CD14-positive monocyte (primary cell): ENCODE data around the gene TMEM117. TPM values are rescaled to one million over a fixed set of nuclear protein-coding genes. Genes with fewer than 3 reads are reported as not detected.

Experiments
- DNase-seq, 3 donors: peaks; one replicate each; pipeline ENCODE4 v3.0.0-alpha.2; 2011 to 2022
- H2AFZ ChIP-seq: 2 replicates; pipeline ENCODE4 v1.6.0; 2012; ENCODE audit warnings: mild to moderate bottlenecking, low read depth, low read length, inconsistent platforms; ENCODE audit not compliant: insufficient read depth, poor library complexity, severe bottlenecking
- H3K27ac ChIP-seq, 2 donors: 1 replicate in 1 of 2; 2 replicates in 1 of 2; pipeline ENCODE4 v1.5.1; 2012 to 2013; ENCODE audit warnings: low read length in 2 of 2, control low read depth in 1 of 2, inconsistent platforms in 1 of 2, low read depth in 1 of 2, mild to moderate bottlenecking in 1 of 2
- H3K27me3 ChIP-seq, 2 donors: one replicate each; pipeline versions ENCODE4 v1.6.0 to v1.6.1; 2011 to 2013; ENCODE audit warnings: low read length in 2 of 2; ENCODE audit not compliant: control insufficient read depth in 2 of 2, insufficient read depth in 2 of 2
- H3K36me3 ChIP-seq, 2 donors: replicated peaks in 1 of 2; 1 replicate in 1 of 2; 2 replicates in 1 of 2; pipeline versions ENCODE4 v1.5.1 to v1.6.1; 2012 to 2013; ENCODE audit warnings: low read length in 2 of 2, control low read depth in 1 of 2, inconsistent platforms in 1 of 2, mild to moderate bottlenecking in 1 of 2; ENCODE audit not compliant: insufficient read depth in 2 of 2, control insufficient read depth in 1 of 2
- H3K4me1 ChIP-seq, 2 donors: 1 replicate in 1 of 2; 2 replicates in 1 of 2; pipeline versions ENCODE4 v1.5.1 to v1.6.1; 2012 to 2013; ENCODE audit warnings: low read length in 2 of 2, control low read depth in 1 of 2, inconsistent platforms in 1 of 2, mild to moderate bottlenecking in 1 of 2, moderate library complexity in 1 of 2; ENCODE audit not compliant: insufficient read depth in 2 of 2, control insufficient read depth in 1 of 2
- H3K4me2 ChIP-seq: replicated peaks from 2 replicates; pipeline ENCODE3; 2012; ENCODE audit warnings: low read length, moderate library complexity, mild to moderate bottlenecking; ENCODE audit not compliant: poor library complexity, severe bottlenecking; ENCODE audit errors: extremely low read depth
- H3K4me3 ChIP-seq, 3 experiments: fragments of 200-600 bp in 1 of 3; sonication (generic) in 1 of 3; replicated peaks in 1 of 3; 1 replicate in 2 of 3; 2 replicates in 1 of 3; pipeline ENCODE4 v1.5.1; 2011 to 2013; ENCODE audit warnings: low read length in 3 of 3, mild to moderate bottlenecking in 3 of 3, control low read depth in 2 of 3, low read depth in 2 of 3, inconsistent platforms in 1 of 3, moderate library complexity in 1 of 3
- H3K79me2 ChIP-seq: 2 replicates; pipeline ENCODE4 v1.6.0; 2012; ENCODE audit warnings: mild to moderate bottlenecking, control low read depth, inconsistent platforms, low read length, moderate library complexity; ENCODE audit not compliant: insufficient read depth
- H3K9ac ChIP-seq: 2 replicates; pipeline ENCODE4 v1.6.0; 2017; ENCODE audit warnings: low read length, mild to moderate bottlenecking; ENCODE audit not compliant: insufficient read depth, poor library complexity, severe bottlenecking
- H3K9me3 ChIP-seq, 2 donors: replicated peaks in 1 of 2; 1 replicate in 1 of 2; 2 replicates in 1 of 2; pipeline versions ENCODE4 v1.5.1 to v1.6.1; 2012 to 2013; ENCODE audit warnings: low read length in 2 of 2, control low read depth in 1 of 2; ENCODE audit not compliant: control insufficient read depth in 1 of 2, insufficient read depth in 1 of 2
- H4K20me1 ChIP-seq: 2 replicates; pipeline ENCODE4 v1.6.0; 2012; ENCODE audit warnings: mild to moderate bottlenecking, low read length, control low read depth, moderate library complexity; ENCODE audit not compliant: insufficient read depth
- H3K27ac Mint-ChIP-seq, 7 donors: one replicate each; pipeline ENCODE4 v1.8.0; 2020; ENCODE audit warnings: mild to moderate bottlenecking in 7 of 7, mixed read lengths in 7 of 7, moderate library complexity in 6 of 7, inconsistent platforms in 2 of 7
- H3K27me3 Mint-ChIP-seq, 3 donors: one replicate each; pipeline ENCODE4 v1.8.0; 2021 to 2022; ENCODE audit warnings: low read depth in 3 of 3, mild to moderate bottlenecking in 3 of 3, mixed read lengths in 3 of 3, moderate library complexity in 3 of 3, inconsistent platforms in 1 of 3
- H3K36me3 Mint-ChIP-seq, 2 donors: one replicate each; pipeline ENCODE4 v1.8.0; 2020; ENCODE audit warnings: mixed read lengths in 2 of 2, inconsistent platforms in 1 of 2, mild to moderate bottlenecking in 1 of 2
- H3K4me1 Mint-ChIP-seq: one replicate; pipeline ENCODE4 v1.8.0; 2020; ENCODE audit warnings: mild to moderate bottlenecking, mixed read lengths
- H3K4me3 Mint-ChIP-seq, 2 donors: one replicate each; pipeline ENCODE4 v1.8.0; 2020; ENCODE audit warnings: mild to moderate bottlenecking in 2 of 2, mixed read lengths in 2 of 2, moderate library complexity in 1 of 2
- H3K9me3 Mint-ChIP-seq, 7 donors: one replicate each; pipeline ENCODE4 v1.8.0; 2020 to 2022; ENCODE audit warnings: mixed read lengths in 7 of 7, mild to moderate bottlenecking in 6 of 7, moderate library complexity in 6 of 7, inconsistent platforms in 2 of 7
- WGBS: methylation state at CpG from one replicate; pipeline ENCODE4 v1.1.5; 2013; ENCODE audit warnings: missing lambda C conversion rate; ENCODE audit not compliant: insufficient coverage; 5-methylcytosine and 5-hydroxymethylcytosine counted together
- intact Hi-C, 2 donors: fragments of 100-400 bp; cut with micrococcal nuclease; formaldehyde crosslinking; loops; one replicate each; pipeline versions ENCODE4 v1.15.0 to v1.15.1; 2023
- polyA plus RNA-seq, 3 donors: library from polyadenylated mRNA; depleted of rRNA in 1 of 3; unstranded in 2 of 3; stranded (reverse) in 1 of 3; fragments of 300-500 nt in 2 of 3; fragments of >200 nt in 1 of 3; fragmentation: Illumina TruSeq in 2 of 3; gene quantifications; 1 replicate in 2 of 3; 2 replicates in 1 of 3; pipeline ENCODE4 v1.2.3, GENCODE V29; 2012 to 2021
- TF ChIP-seq, protein P1 (sequence below): fragments of 200-600 bp; IDR thresholded peaks from one replicate; pipeline ENCODE4 v1.8.0; 2022; ENCODE audit warnings: antibody characterized with exemption, mild to moderate bottlenecking

TMEM117 gene
- polyA plus RNA-seq, 3 donors = 0.11 to 0.42 TPM; not detected in 1

DNA sequence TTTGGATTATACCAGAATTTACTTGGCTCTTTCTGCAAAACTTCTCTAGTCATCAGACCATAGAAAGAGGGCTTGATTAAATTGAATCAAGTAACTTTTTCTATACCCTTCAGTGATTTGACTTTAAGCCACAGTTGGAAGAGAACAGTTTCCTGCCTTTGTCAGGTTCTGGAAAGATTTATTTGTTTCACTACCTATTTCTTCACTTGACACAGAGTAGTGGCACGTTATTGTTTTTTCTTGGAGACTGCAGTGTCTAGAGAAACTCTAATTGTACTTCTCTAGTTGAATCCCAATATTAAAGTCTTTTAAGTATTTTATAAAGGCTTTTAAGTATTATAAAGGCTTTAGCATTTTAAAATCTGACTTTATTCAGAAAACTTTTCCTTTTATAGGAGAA lies 138.1 kb downstream of the TMEM117 start:
- DNase-seq = no peak
- Mint-ChIP-seq H3K4me3 (no peak overlapping the region), H3K36me3 (no peaks in the 10 kb centered on the region), H3K27ac (no peak overlapping the region), H3K9me3 (peaks cover 0 to 8% (median 5%) of the 10 kb centered on the region in 7 donors), H3K4me1 (no peaks in the 10 kb centered on the region), H3K27me3 (peaks cover 0 to 2% (median 0%) of the 10 kb centered on the region in 3 donors)
- H3K79me2 ChIP-seq = no peaks in the 10 kb centered on the region
- no peaks in the 10 kb centered on the region for H3K4me1 ChIP-seq
- H3K36me3 ChIP-seq = no peaks in the 10 kb centered on the region
- H3K9ac ChIP-seq = no peak overlapping the region
- H2AFZ ChIP-seq = no peak overlapping the region
- no peak overlapping the region for H3K4me3 ChIP-seq
- no peaks in the 10 kb centered on the region for H3K27me3 ChIP-seq
- no CpG with 5 or more reads among the region's 1 CpG for WGBS
- peaks cover 0 to 4% of the 10 kb centered on the region in 2 donors for H3K9me3 ChIP-seq
- no peak overlapping the region for H3K4me2 ChIP-seq
- TF ChIP-seq, protein P1, sequence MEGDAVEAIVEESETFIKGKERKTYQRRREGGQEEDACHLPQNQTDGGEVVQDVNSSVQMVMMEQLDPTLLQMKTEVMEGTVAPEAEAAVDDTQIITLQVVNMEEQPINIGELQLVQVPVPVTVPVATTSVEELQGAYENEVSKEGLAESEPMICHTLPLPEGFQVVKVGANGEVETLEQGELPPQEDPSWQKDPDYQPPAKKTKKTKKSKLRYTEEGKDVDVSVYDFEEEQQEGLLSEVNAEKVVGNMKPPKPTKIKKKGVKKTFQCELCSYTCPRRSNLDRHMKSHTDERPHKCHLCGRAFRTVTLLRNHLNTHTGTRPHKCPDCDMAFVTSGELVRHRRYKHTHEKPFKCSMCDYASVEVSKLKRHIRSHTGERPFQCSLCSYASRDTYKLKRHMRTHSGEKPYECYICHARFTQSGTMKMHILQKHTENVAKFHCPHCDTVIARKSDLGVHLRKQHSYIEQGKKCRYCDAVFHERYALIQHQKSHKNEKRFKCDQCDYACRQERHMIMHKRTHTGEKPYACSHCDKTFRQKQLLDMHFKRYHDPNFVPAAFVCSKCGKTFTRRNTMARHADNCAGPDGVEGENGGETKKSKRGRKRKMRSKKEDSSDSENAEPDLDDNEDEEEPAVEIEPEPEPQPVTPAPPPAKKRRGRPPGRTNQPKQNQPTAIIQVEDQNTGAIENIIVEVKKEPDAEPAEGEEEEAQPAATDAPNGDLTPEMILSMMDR = no peak
- H3K27ac ChIP-seq = no peak overlapping the region
- no peaks in the 10 kb centered on the region for H4K20me1 ChIP-seq
- intact Hi-C loops = no loop called here

GRCh38 chr12:43976027-43976426 lies 140.1 kb downstream of the TMEM117 start:
- TF ChIP-seq, protein P1 = no peak
- peaks cover 2 to 4% of the 10 kb centered on the region in 2 donors for H3K9me3 ChIP-seq
- no CpG with 5 or more reads among the region's 3 CpGs for WGBS
- Mint-ChIP-seq H3K27me3 (peaks cover 0 to 2% (median 0%) of the 10 kb centered on the region in 3 donors), H3K4me3 (no peak overlapping the region), H3K4me1 (no peaks in the 10 kb centered on the region), H3K9me3 (peaks cover 3 to 11% (median 7%) of the 10 kb centered on the region in 7 donors), H3K27ac (no peak overlapping the region), H3K36me3 (no peaks in the 10 kb centered on the region)
- H3K4me2 ChIP-seq = no peak overlapping the region
- H3K4me3 ChIP-seq = no peak overlapping the region
- no peak overlapping the region for H3K9ac ChIP-seq
- H4K20me1 ChIP-seq = no peaks in the 10 kb centered on the region
- no peaks in the 10 kb centered on the region for H3K4me1 ChIP-seq
- H3K79me2 ChIP-seq = no peaks in the 10 kb centered on the region
- no peak for DNase-seq
- H3K27ac ChIP-seq = no peak overlapping the region
- no peaks in the 10 kb centered on the region for H3K36me3 ChIP-seq
- no peaks in the 10 kb centered on the region for H3K27me3 ChIP-seq
- no peak overlapping the region for H2AFZ ChIP-seq
- intact Hi-C loops = no loop called here
